Stimulated activated CD8-positive, alpha-beta memory T cell treated with anti-CD3 and anti-CD28 coated beads, Interleukin-7, amount 100 ng/mL, for 4 hours (primary cell): ENCODE results near the gene GIPC2.
"Not testable (repeated sequence)": the region's sequence is repeated elsewhere in the genome, so short reads cannot be mapped to it uniquely, and the experiment has no call there.

Experiments used
- DNase-seq, 2 donors: peaks; one replicate each; pipeline ENCODE4 v3.0.0-alpha.2; 2020; ENCODE audit warnings: low read depth in 2 of 2

The GIPC2 gene

DNA sequence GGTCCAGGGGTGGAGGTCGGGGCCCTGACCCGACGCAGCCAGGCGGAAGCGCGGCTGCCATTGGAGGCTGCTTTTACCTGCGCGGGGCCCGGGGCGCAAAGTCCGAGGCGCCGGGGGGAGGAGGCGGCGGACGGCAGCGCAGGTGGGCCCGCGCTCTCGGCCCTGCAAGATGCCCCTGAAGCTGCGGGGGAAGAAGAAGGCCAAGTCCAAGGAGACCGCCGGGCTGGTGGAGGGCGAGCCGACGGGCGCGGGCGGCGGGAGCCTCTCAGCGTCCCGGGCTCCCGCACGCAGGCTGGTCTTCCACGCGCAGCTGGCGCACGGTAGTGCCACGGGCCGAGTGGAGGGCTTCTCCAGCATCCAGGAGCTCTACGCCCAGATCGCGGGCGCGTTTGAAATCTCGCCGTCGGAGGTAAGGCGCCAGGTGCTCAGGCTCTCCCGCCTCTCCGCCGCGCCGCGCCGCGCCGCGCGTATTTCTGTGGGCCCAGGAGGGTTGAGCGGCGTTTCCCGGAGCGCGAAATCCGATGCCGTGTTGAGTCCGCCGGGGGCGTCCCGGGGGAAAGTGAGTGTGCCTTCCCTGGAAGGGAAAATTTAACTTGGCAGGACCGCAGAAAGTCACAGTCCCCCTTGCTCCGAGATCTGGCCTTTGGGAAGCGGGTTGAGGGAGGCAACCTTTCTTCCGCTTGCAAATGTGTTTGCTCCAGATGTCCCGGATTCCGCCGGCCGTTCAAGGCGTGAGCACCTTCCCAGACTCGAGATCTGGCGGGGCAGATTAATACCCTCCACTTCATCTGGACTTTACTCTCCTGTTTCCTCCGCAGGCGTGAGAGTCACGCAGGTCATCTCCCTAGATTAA, at the start of gene GIPC2:
GIPC2 (plus strand) TSS at position 41 of the 853 bp plus-strand sequence; CDS start at position 170, 129 bp downstream.
- DNase-seq, result no peak

- no peak for DNase-seq
Measured at GRCh38 chr1:77996734-77997133, 49.0 kb upstream of the GIPC2 start.

GRCh38 chr1:78000536-78000935, 45.2 kb upstream of the GIPC2 start:
- DNase-seq, result not testable (repeated sequence)

GRCh38 chr1:78003070-78003746, 42.6 kb upstream of the GIPC2 start:
- DNase-seq, result no peak

DNA sequence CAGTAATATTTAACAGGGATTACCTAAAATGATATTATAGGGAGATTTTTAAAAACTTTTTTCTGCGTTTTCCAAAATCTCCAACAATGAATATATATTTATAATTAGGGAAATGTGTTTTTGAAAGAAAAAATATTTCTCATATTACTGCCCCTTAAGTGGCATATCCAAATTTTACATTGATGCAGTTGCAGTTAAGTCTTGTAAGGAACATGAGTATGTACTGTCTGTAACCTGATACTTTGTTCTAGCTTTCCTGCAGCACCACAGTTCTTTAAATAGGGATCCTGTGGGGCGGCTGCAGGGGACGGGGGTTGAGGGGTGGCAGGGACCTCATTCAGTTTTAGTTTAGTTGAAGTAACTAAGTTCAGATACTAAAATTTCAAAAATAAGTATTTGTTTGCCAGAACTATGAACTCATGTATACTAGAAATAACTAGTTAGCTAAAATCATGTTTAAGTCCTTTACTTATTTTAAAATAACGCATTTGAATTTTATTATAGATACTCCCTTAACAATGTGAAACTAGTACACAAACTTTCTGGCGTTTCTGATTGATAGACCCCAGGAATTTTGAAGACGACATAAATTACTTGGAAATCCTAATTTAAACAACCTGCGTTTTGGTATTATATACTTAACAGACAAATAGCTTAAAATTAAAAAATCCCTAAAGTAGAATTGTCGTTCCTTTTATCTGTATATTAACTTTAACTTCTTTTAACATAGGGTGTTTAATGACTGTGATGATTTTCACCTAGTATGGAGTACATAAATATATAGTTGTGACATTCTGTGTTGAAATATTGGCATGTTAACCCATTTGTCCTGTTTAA, 41.7 kb upstream of the GIPC2 start:
- DNase-seq, result peak in 1 of 2 donors; percentile 7

- peak; percentile 19 to 53 for DNase-seq
Measured at GRCh38 chr1:78004719-78005447, 40.9 kb upstream of the GIPC2 start, which contains the start of gene DNAJB4. DNAJB4 (plus strand) TSS chr1:78004939; CDS start chr1:78005111, 172 bp downstream.

- no peak for DNase-seq
Measured at GRCh38 chr1:78005448-78005722, 40.4 kb upstream of the GIPC2 start.

DNA sequence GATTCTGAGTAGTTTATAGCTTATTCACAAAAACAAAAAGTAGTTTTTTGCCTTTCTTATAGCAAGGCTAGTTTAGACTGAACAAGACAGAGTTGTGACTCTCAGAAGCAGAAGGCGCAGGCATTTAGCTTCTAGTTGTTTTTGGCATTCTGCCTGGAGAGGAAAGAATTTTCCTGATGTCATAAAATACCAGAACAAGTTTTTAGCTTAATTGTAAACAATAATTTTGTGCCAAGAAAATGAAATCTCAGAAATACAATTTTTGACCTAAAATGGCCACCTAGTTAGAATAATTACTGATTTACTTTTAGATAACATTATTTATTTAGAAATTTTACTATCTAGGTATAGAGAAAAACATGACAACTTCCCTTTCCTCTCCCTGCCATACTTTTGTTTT, 40.0 kb upstream of the GIPC2 start:
- no peak for DNase-seq

GRCh38 chr1:78006521-78006920, 39.2 kb upstream of the GIPC2 start:
- DNase-seq, result no peak

DNA sequence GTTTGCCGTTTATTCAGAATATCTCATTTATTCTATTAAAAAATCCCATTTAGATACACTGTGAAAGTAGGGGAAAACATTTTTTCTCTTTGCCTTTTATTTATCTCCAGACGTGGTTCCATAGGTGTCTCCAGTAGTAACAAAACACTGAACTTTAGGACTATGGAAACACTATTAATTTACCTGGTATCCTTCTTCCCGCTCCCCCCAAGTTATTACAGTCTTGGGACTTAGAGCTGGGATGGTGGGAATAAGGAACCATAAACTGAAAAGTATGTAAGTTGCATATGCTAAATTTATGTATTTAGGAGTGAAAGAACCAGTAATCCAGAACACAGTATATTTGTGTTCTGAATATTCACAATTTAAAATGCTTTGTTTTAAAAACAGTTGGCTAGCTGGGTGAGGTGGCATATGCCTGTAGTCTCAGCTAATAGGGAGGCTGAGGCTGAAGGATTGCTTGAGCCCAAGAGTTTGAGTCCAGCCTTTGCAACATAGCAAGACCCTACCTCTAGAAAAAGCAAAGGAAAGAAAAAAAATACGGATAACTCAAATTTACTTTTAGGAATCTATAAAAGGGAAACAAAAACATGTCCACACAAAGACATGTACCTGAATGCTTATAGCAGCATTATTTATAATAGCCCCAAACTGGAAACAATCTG, 38.0 kb upstream of the GIPC2 start:
- no peak for DNase-seq

DNA sequence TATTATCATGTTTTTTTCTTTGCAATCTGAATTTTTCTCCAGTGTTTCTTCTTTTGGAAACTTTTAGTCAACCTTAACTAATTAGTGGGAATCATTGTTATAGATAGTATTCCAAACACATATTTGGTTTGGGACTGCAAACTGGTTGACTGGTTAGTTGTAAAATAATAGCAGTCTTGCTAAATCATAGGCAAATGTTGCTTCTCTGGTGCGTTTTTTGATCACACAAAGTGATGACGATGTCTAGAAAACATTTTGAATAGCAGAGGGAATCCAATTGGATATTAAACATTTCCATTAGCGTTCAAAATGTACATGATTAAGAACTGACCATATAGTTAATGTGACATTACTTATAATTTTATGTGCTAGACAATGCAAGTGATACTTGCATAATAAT, 36.5 kb upstream of the GIPC2 start:
- DNase-seq, result no peak

DNA sequence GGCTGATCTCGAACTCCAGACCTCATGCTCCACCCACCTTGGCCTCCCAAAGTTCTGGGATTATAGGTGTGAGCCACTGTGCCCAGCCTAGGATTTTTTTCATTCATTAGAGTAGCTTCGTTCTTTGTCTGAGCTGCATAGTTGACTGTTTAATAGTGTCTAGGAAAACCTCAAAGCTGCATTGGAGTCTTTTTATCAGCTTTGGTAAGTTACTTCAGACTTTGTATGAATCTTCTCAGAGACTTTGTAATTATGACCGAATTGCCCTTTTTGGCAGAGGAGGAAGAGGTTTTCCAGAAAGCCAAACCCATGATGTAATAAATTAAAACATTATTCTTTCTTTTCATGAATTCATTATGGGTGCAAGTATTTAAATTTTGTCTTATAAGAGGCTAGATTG, 35.9 kb upstream of the GIPC2 start:
- DNase-seq, result no peak

DNA sequence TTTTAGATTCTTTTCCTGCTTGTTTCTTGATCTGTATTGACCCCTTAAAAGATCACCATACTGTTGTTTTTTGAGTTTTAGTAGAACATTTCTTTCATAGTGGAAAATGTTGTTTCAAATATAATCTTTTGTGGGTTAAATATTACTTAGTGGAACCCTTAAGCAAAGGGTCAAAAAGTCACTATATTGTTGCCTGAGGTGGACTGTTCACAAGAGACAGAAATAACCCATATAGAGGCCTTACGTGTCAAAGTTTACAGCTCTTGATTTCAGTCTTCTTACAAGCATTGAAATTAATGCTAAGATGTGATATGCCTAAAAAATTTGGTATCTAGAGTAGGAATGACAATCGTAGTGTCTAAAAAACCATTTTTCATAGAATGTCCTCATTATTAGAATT, 34.7 kb upstream of the GIPC2 start:
- no peak for DNase-seq

- DNase-seq, result no peak
Measured at GRCh38 chr1:78015148-78015547, 30.6 kb upstream of the GIPC2 start.

DNA sequence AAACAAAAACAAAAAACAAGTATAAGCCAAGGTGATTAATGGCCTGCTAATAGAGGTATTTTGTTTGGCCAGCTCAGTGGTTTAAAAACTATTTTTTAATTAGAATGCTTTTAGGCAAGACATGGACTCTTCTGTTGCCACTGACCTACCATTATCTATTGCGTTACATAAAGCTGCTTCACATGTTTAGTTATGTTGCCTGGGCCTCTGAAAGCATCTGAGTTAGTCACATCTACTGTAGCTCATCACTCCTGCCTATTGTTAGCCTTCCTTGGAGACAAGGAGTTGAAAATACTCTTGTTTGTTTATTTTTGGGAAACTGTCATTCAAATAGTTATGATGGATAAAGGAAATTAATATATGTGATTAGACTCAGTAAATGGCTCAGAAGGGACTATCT, 26.7 kb upstream of the GIPC2 start:
- DNase-seq, result no peak

DNA sequence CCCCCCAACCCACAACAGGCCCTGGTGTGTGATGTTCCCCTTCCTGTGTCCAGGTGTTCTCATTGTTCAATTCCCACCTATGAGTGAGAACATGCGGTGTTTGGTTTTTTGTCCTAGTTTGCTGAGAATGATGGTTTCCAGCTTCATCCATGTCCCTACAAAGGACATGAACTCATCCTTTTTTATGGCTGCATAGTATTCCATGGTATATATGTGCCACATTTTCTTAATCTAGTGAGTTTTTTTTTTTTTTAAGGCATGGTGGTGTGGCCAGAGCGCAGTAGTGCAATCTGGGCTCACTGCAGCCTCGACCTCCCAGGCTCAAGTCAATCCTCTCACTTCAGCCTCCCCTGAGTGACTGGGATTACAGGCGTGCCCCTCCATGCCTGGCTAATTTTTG, 24.6 kb upstream of the GIPC2 start:
- DNase-seq, result not testable (repeated sequence)

DNA sequence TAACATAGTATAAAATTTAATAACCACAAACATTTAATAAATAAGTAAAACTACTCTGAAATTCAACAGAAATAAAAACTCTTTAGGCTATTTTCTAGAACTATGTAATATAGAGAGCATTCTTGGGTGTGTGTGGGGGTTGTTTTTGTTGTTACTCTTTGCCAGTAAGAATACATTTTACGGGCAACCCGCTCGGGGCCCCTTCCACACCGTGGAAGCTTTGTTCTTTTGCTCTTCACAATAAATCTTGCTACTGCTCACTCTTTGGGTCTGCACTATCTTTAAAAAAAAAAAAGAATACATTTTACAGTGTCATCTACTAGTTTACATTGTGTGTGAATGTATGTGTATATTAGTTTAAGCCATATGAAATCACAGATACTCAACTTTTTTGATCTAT, 16.0 kb upstream of the GIPC2 start:
- no peak for DNase-seq

GRCh38 chr1:78032996-78033796, 12.6 kb upstream of the GIPC2 start:
- DNase-seq, result no peak

DNA sequence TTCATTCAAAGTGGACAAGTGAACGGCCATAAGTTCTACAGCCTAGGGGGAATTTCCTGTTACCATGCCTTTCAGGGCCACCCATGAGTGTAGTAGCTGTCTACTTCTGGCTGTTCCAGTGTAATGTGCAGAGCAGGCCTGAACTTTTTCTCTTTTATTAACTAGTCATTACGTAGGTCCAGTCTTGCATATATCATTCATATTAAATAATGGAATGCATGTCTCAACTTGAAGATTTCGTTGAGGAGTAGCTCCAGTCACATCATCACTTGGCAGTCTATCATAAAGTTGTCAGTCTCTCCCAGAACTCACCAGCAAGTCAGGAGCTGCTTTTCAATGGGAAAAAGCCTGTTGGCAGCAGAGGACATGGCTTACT, 12.0 kb upstream of the GIPC2 start:
- no peak for DNase-seq

GRCh38 chr1:78035121-78035520, 10.6 kb upstream of the GIPC2 start:
- no peak for DNase-seq
